ENCODE data around the gene TARS2.

TARS2 gene

GRCh38 chr1:150486966-150487762 lies at the start of gene TARS2:
TARS2 (plus strand) TSS chr1:150487419; CDS start chr1:150487451, 32 bp downstream.
- DNase-seq = peak; percentile 99

GRCh38 chr1:150441121-150441520 lies 46.1 kb upstream of the TARS2 start:
- no peak for DNase-seq

- DNase-seq = no peak
Observed at GRCh38 chr1:150444232-150444631, 43.0 kb upstream of the TARS2 start.

- DNase-seq = no peak
Observed at GRCh38 chr1:150456146-150456647, 31.0 kb upstream of the TARS2 start.

- DNase-seq = peak; percentile 76
Observed at GRCh38 chr1:150464422-150464826, 22.8 kb upstream of the TARS2 start.

GRCh38 chr1:150466964-150467363 lies 20.3 kb upstream of the TARS2 start:
- DNase-seq = no peak

- DNase-seq = no peak
Observed at GRCh38 chr1:150469291-150469690, 17.9 kb upstream of the TARS2 start.

- DNase-seq = no peak
Observed at GRCh38 chr1:150472601-150473200, 14.5 kb upstream of the TARS2 start.

- DNase-seq = no peak
Observed at GRCh38 chr1:150473659-150474058, 13.6 kb upstream of the TARS2 start.

GRCh38 chr1:150474869-150475268 lies 12.3 kb upstream of the TARS2 start:
- DNase-seq = no peak

GRCh38 chr1:150476754-150477153 lies 10.5 kb upstream of the TARS2 start:
- DNase-seq = no peak

GRCh38 chr1:150477320-150477719 lies 9.9 kb upstream of the TARS2 start:
- no peak for DNase-seq

- no peak for DNase-seq
Observed at GRCh38 chr1:150477733-150478132, 9.5 kb upstream of the TARS2 start.

- DNase-seq = no peak
Observed at GRCh38 chr1:150479370-150479769, 7.8 kb upstream of the TARS2 start.

- no peak for DNase-seq
Observed at GRCh38 chr1:150479927-150480352, 7.3 kb upstream of the TARS2 start.

- DNase-seq = no peak
Observed at GRCh38 chr1:150484431-150484830, 2.8 kb upstream of the TARS2 start.

- peak; percentile 69 for DNase-seq
Observed at GRCh38 chr1:150484861-150485260, 2.4 kb upstream of the TARS2 start.

- DNase-seq = peak; percentile 15
Observed at GRCh38 chr1:150487763-150488115, 520 bp downstream of the TARS2 start.

- DNase-seq = no peak
Observed at GRCh38 chr1:150493175-150493574, 6.0 kb downstream of the TARS2 start.

GRCh38 chr1:150498342-150498741 lies 11.1 kb downstream of the TARS2 start:
- no peak for DNase-seq

GRCh38 chr1:150505431-150505830 lies 18.2 kb downstream of the TARS2 start:
- DNase-seq = no peak

- peak; percentile 73 for DNase-seq
Observed at GRCh38 chr1:150507912-150508864, 21.0 kb downstream of the TARS2 start, which contains the start of gene ECM1. ECM1 (plus strand) TSS chr1:150508109; CDS start chr1:150508210, 101 bp downstream.

- no peak for DNase-seq
Observed at GRCh38 chr1:150508982-150509381, 21.8 kb downstream of the TARS2 start.

Data from hematopoietic multipotent progenitor cell treated with erythropoietin and hydrocortisone succinate and interleukin-3 and kit ligand, for 4 days (in vitro differentiated cells).